MCF 10A (cell line): ENCODE results near the gene SLC9A3. TPM values are rescaled to one million over a fixed set of nuclear protein-coding genes. Genes with fewer than 3 reads are reported as not detected.

Experiments used
- BruUV-seq: library from RNA; stranded (reverse); fragments of 400-500 nt; replicated peaks from 2 replicates; lab custom pipeline; 2021; lab: Mats Ljungman, UMichigan
- CTCF ChIA-PET: fragments of 300-600 bp; sonication (Branson Sonifier 250); formaldehyde crosslinking; extraction: SDS; loops from one replicate; lab custom pipeline; 2021; ENCODE audit warnings: antibody characterized with exemption, inconsistent platforms; lab: Yijun Ruan, JAX
- POLR2A ChIA-PET: fragments of 300-600, 350-650 bp; sonication (Branson Sonifier 250); formaldehyde crosslinking; extraction: SDS; loops from one replicate; lab custom pipeline; 2020; ENCODE audit warnings: antibody characterized with exemption, inconsistent platforms; lab: Yijun Ruan, JAX
- DNase-seq: peaks from one replicate; pipeline ENCODE4 v3.0.0-alpha.2; 2018; ENCODE audit not compliant: unreplicated experiment
- H3K27ac Mint-ChIP-seq: one replicate; pipeline ENCODE4 v1.8.0; 2022; ENCODE audit warnings: mild to moderate bottlenecking, low read depth, mixed read lengths; ENCODE audit not compliant: unreplicated experiment
- H3K27me3 Mint-ChIP-seq: one replicate; pipeline ENCODE4 v1.8.0; 2022; ENCODE audit warnings: mixed read lengths; ENCODE audit not compliant: insufficient read depth, unreplicated experiment
- H3K36me3 Mint-ChIP-seq: one replicate; pipeline ENCODE4 v1.8.0; 2022; ENCODE audit warnings: mild to moderate bottlenecking, moderate library complexity, mixed read lengths; ENCODE audit not compliant: insufficient read depth, unreplicated experiment
- H3K4me1 Mint-ChIP-seq: one replicate; pipeline ENCODE4 v1.8.0; 2022; ENCODE audit warnings: mixed read lengths; ENCODE audit not compliant: insufficient read depth, unreplicated experiment
- H3K4me3 Mint-ChIP-seq: one replicate; pipeline ENCODE4 v1.8.0; 2022; ENCODE audit warnings: mild to moderate bottlenecking, moderate library complexity, mixed read lengths; ENCODE audit not compliant: unreplicated experiment
- H3K9me3 Mint-ChIP-seq: one replicate; pipeline ENCODE4 v1.8.0; 2022; ENCODE audit warnings: mixed read lengths; ENCODE audit not compliant: unreplicated experiment
- CTCF ChIP-seq: fragments of 200-600 bp; IDR thresholded peaks from one replicate; pipeline ENCODE4 v1.8.0; 2022; ENCODE audit warnings: antibody characterized with exemption, mild to moderate bottlenecking; ENCODE audit not compliant: unreplicated experiment
- intact Hi-C: fragments of 100-400 bp; cut with micrococcal nuclease; formaldehyde crosslinking; loops from 2 replicates; pipeline ENCODE4 v1.14.1; 2022
- total RNA-seq: library from RNA; stranded (reverse); gene quantifications from 2 replicates; pipeline ENCODE4 v1.2.3, GENCODE V29; 2022

The SLC9A3 gene
- total RNA-seq, 1 experiment from 2014 or later = 1.0 TPM

- ChIA-PET CTCF (no interaction called here), POLR2A (no interaction called here)
- peaks cover 19% of the 10 kb centered on the region for H3K27me3 Mint-ChIP-seq
- no peaks in the 10 kb centered on the region for H3K36me3 Mint-ChIP-seq
- DNase-seq = no peak
- no TSS peak for BruUV-seq
- no peak for TF ChIP-seq CTCF
- no peaks in the 10 kb centered on the region for H3K4me1 Mint-ChIP-seq
- intact Hi-C loops = no loop called here
- H3K9me3 Mint-ChIP-seq = peaks cover 7% of the 10 kb centered on the region
- H3K27ac Mint-ChIP-seq = no peak overlapping the region
- H3K4me3 Mint-ChIP-seq = no peak overlapping the region
These were observed 23.0 kb downstream of the SLC9A3 start for GRCh38 chr5:501105-501830.

- no peaks in the 10 kb centered on the region for H3K36me3 Mint-ChIP-seq
- intact Hi-C loops = no loop called here
- peaks cover 7% of the 10 kb centered on the region for H3K9me3 Mint-ChIP-seq
- POLR2A ChIA-PET = no interaction called here
- no peak overlapping the region for H3K4me3 Mint-ChIP-seq
- DNase-seq = no peak
- peaks cover 19% of the 10 kb centered on the region for H3K27me3 Mint-ChIP-seq
- no peak overlapping the region for H3K27ac Mint-ChIP-seq
- TF ChIP-seq CTCF = no peak
- H3K4me1 Mint-ChIP-seq = no peaks in the 10 kb centered on the region
- CTCF ChIA-PET = interaction anchor here (0.6 kb wide), 1 partner anchor 16 kb away, joined by 4 read pairs; no protein-coding TSS in a partner anchor
- no TSS peak for BruUV-seq
These were observed 23.8 kb downstream of the SLC9A3 start for GRCh38 chr5:500491-500890.

- CTCF ChIA-PET = interaction anchor here (0.6 kb wide), 1 partner anchor 17 kb away, joined by 4 read pairs; no protein-coding TSS in a partner anchor
These were observed 24.7 kb downstream of the SLC9A3 start for GRCh38 chr5:499233-500209.

More at GRCh38 chr5:499233-500209, 24.7 kb downstream of the SLC9A3 start:
- Mint-ChIP-seq H3K9me3 (peaks cover 7% of the 10 kb centered on the region), H3K4me1 (no peaks in the 10 kb centered on the region), H3K36me3 (no peaks in the 10 kb centered on the region), H3K27me3 (peaks cover 19% of the 10 kb centered on the region), H3K4me3 (no peak overlapping the region), H3K27ac (no peak overlapping the region)
- intact Hi-C loops = no loop called here
- TF ChIP-seq CTCF = no peak
- POLR2A ChIA-PET = no interaction called here
- DNase-seq = no peak
- BruUV-seq = no TSS peak
